GM19239 (cell line): Measurements from ENCODE around the gene DCTN2.
"Not testable (repeated sequence)": the region's sequence is repeated elsewhere in the genome, so short reads cannot be mapped to it uniquely, and the experiment has no call there.

Source experiments
- DNase-seq: peaks from one replicate; pipeline ENCODE4 v3.0.0; 2011; ENCODE audit warnings: low spot score; ENCODE audit not compliant: insufficient read length
- FAIRE-seq: peaks from 2 replicates; lab custom pipeline; 2011; peaks lifted over from hg19 to GRCh38; lab: Jason Lieb, UNC

Gene DCTN2

GRCh38 chr12:57518176-57518919 is 28.6 kb downstream of the DCTN2 start:
- no peak for DNase-seq
- FAIRE-seq = no peak

- DNase-seq, FAIRE-seq: not testable (repeated sequence)
Observed at GRCh38 chr12:57517718-57518117, 29.3 kb downstream of the DCTN2 start.

GRCh38 chr12:57517187-57517586 is 29.8 kb downstream of the DCTN2 start:
- DNase-seq (no peak), FAIRE-seq (no peak)

- no peak for DNase-seq
- FAIRE-seq = no peak
Observed at GRCh38 chr12:57516617-57517153, 30.3 kb downstream of the DCTN2 start.

GRCh38 chr12:57515934-57516541 is 31.0 kb downstream of the DCTN2 start:
- DNase-seq (no peak), FAIRE-seq (no peak)

- DNase-seq (no peak), FAIRE-seq (no peak)
Observed at GRCh38 chr12:57515408-57515933, 31.5 kb downstream of the DCTN2 start.

GRCh38 chr12:57514720-57515407 is 32.1 kb downstream of the DCTN2 start:
- DNase-seq = no peak
- no peak for FAIRE-seq

GRCh38 chr12:57514246-57514645 is 32.7 kb downstream of the DCTN2 start:
- not testable (repeated sequence) for FAIRE-seq, DNase-seq

GRCh38 chr12:57513677-57514076 is 33.3 kb downstream of the DCTN2 start:
- DNase-seq, FAIRE-seq: not testable (repeated sequence)

GRCh38 chr12:57513266-57513665 is 33.7 kb downstream of the DCTN2 start:
- no peak for FAIRE-seq
- no peak for DNase-seq

- no peak for DNase-seq
- no peak for FAIRE-seq
Observed at GRCh38 chr12:57512665-57513064, 34.3 kb downstream of the DCTN2 start.

GRCh38 chr12:57511588-57512325 is 35.2 kb downstream of the DCTN2 start:
- no peak for DNase-seq
- FAIRE-seq = no peak

GRCh38 chr12:57511161-57511560 is 35.8 kb downstream of the DCTN2 start:
- FAIRE-seq = no peak
- DNase-seq = no peak

GRCh38 chr12:57507796-57508195 is 39.2 kb downstream of the DCTN2 start:
- not testable (repeated sequence) for DNase-seq, FAIRE-seq

- DNase-seq, FAIRE-seq: not testable (repeated sequence)
Observed at GRCh38 chr12:57506541-57506940, 40.5 kb downstream of the DCTN2 start.

- DNase-seq, FAIRE-seq: not testable (repeated sequence)
Observed at GRCh38 chr12:57502311-57502969, 44.6 kb downstream of the DCTN2 start.

- DNase-seq (no peak), FAIRE-seq (no peak)
Observed at GRCh38 chr12:57500213-57500612, 46.8 kb downstream of the DCTN2 start.

- no peak for FAIRE-seq
- DNase-seq = no peak
Observed at GRCh38 chr12:57498571-57498970, 48.4 kb downstream of the DCTN2 start.

- FAIRE-seq = no peak
- DNase-seq = no peak
Observed at GRCh38 chr12:57498132-57498502, 48.9 kb downstream of the DCTN2 start.
